Measurements from ENCODE around the gene SV2B.

SV2B gene

DNA sequence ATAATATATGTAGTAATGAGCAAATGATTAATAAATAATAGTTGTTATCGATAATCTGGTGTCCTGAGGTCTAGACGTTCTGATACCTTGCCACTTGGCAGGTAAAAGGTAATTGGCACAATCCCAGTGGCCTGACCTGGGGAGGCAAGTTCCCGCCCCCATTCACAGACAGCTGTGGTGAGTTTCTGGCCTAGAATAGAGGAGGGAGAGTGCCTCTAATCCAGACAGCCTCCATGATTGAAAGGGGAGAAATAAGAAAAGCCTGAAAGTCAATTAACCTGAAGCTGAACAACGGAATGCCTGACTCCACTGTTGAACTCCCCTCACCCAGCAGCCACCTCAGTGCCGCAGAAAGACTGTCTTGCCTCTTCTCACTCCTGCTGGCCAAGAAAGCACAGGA lies 38.1 kb upstream of the SV2B start:
- H3K4me3 ChIP-seq (ENCODE audit: low read depth, low read length), result no peak overlapping the region
- TF ChIP-seq, protein P1, sequence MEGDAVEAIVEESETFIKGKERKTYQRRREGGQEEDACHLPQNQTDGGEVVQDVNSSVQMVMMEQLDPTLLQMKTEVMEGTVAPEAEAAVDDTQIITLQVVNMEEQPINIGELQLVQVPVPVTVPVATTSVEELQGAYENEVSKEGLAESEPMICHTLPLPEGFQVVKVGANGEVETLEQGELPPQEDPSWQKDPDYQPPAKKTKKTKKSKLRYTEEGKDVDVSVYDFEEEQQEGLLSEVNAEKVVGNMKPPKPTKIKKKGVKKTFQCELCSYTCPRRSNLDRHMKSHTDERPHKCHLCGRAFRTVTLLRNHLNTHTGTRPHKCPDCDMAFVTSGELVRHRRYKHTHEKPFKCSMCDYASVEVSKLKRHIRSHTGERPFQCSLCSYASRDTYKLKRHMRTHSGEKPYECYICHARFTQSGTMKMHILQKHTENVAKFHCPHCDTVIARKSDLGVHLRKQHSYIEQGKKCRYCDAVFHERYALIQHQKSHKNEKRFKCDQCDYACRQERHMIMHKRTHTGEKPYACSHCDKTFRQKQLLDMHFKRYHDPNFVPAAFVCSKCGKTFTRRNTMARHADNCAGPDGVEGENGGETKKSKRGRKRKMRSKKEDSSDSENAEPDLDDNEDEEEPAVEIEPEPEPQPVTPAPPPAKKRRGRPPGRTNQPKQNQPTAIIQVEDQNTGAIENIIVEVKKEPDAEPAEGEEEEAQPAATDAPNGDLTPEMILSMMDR (IDR thresholded peaks at IDR 0.05; ENCODE audit: low read depth, low read length, missing control alignments), result no peak
- in situ Hi-C loops (cut with HindIII; ENCODE audit: low sequenced_read_pairs), result no loop called here
- DNase-seq (ENCODE audit: low read depth), result no peak

DNA sequence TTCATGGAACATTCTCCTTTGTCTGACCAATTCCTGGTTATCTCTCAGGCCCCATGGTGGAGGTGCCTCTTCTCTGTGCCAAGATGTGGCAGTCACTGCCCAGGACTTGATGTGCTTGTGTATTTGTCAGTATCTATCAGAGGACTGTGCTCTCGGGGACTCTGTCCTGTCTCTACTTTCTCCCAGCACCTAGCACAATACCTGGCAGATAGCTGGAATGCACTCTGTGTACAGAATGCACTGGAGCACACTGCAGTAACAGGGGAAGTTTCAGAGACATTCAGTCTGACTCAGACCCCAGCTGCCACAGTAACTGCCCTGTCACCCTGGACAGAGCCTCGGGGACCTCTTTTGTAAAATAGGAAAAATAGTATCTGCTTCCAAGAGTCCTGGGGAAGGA lies 34.6 kb upstream of the SV2B start:
- in situ Hi-C loops (cut with HindIII; ENCODE audit: low sequenced_read_pairs), result no loop called here
- DNase-seq (ENCODE audit: low read depth), result no peak
- no peak overlapping the region for H3K4me3 ChIP-seq (ENCODE audit: low read depth, low read length)
- TF ChIP-seq, protein P1 (IDR thresholded peaks at IDR 0.05; ENCODE audit: low read depth, low read length, missing control alignments), result no peak

DNA sequence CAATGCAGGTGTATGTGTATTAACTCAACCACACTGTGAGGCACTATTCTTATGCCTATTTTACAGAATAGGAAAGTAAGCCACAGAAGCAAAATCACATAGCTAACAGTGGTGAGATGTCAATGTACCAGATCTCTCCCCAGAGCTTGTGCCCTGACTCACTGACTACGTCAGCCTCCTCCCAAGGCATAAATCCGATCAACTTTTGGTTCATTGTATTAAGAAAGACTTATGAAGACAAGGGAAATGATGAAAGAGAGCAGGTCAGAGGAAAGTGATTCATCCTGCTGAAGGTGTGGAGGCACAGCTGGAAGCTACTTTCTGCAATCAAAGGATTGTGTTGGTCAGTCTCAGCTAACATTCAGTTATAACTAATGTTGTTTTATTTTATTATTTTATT lies 33.0 kb upstream of the SV2B start:
- TF ChIP-seq, protein P1 (IDR thresholded peaks at IDR 0.05; ENCODE audit: low read depth, low read length, missing control alignments), result no peak
- DNase-seq (ENCODE audit: low read depth), result no peak
- H3K4me3 ChIP-seq (ENCODE audit: low read depth, low read length), result no peak overlapping the region
- in situ Hi-C loops (cut with HindIII; ENCODE audit: low sequenced_read_pairs), result no loop called here

DNA sequence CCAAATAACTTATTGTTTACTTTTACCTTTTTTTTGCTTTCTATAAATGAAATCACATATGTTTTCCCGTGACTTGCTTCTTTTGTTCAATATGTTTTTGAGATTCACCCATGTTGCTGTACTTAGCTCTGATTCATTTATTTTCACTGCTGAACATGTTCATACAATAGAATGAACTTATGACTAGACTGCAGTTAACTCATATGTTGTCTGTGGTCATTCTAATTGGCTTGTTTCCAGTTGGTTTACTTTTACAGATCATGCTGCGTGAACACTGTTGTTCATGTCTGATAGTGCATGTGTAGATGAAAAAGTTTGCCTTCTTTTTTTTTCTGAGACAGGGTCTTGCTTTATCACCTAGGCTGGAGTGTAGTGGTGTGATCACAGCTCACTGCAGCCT lies 31.6 kb upstream of the SV2B start:
- TF ChIP-seq, protein P1 (IDR thresholded peaks at IDR 0.05; ENCODE audit: low read depth, low read length, missing control alignments), result no peak
- no peak overlapping the region for H3K4me3 ChIP-seq (ENCODE audit: low read depth, low read length)
- no peak for DNase-seq (ENCODE audit: low read depth)
- in situ Hi-C loops (cut with HindIII; ENCODE audit: low sequenced_read_pairs), result no loop called here

DNA sequence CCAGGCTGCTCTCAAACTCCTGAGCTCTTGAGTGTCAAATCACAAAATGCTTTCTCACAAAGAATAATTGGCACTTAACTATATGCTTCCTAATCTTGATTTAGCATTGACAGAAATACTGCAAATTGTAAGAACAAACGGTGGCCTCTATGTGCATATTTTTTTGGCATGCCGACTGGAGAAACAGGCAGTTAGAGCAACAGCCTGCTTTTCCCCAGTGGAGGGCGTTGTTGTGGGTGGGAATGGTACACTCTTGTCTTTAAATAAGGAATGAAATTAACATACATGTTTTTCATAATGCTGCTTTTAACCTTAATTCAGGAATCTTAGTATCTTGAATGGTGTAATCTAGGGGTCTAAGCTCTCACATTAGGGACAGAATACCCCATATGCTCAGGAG lies 31.1 kb upstream of the SV2B start:
- in situ Hi-C loops (cut with HindIII; ENCODE audit: low sequenced_read_pairs), result no loop called here
- no peak for DNase-seq (ENCODE audit: low read depth)
- TF ChIP-seq, protein P1 (IDR thresholded peaks at IDR 0.05; ENCODE audit: low read depth, low read length, missing control alignments), result no peak
- H3K4me3 ChIP-seq (ENCODE audit: low read depth, low read length), result no peak overlapping the region

DNA sequence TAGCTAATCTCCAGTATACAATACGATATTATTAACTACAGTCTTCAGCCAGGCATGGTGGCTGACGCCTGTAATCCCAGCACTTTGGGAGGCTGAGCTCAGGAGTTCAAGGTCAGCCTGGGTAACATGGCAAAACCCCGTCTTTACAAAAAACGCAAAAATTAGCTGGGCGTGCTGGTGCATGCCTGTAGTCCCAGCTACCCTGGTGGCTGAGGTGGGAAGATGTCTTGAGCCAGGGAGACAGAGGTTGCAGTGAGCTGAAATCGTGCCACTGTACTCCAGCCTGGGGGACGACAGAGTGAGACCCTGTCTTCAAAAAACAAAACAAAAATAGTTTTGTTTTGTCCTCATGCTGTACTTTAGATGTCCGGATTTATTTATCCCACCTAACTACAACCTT lies 29.2 kb upstream of the SV2B start:
- TF ChIP-seq, protein P1 (IDR thresholded peaks at IDR 0.05; ENCODE audit: low read depth, low read length, missing control alignments), result no peak
- DNase-seq (ENCODE audit: low read depth), result no peak
- no peak overlapping the region for H3K4me3 ChIP-seq (ENCODE audit: low read depth, low read length)
- in situ Hi-C loops (cut with HindIII; ENCODE audit: low sequenced_read_pairs), result no loop called here

DNA sequence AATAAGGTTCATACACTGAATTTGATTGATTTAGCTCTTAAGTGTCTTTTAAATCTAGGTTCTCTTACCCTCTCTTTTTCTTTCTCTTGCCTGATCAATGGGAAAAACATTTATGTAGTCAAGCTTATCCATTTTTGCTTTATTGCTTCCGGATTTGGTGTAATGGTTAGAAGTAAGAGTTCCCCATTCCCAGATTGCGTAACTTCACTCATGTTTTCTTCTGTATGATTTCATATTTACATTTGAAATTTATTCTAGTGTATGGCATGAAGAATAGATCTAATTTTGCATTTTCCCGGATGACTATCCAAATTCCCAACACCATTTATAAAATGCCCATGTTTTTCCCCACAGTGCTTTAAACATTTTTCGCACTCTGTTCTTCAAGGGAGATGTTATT lies 27.9 kb upstream of the SV2B start:
- TF ChIP-seq, protein P1 (IDR thresholded peaks at IDR 0.05; ENCODE audit: low read depth, low read length, missing control alignments), result no peak
- in situ Hi-C loops (cut with HindIII; ENCODE audit: low sequenced_read_pairs), result no loop called here
- DNase-seq (ENCODE audit: low read depth), result no peak
- no peak overlapping the region for H3K4me3 ChIP-seq (ENCODE audit: low read depth, low read length)
